ENCODE measurements around the gene ACACA.

- TF ChIP-seq EZH2phosphoT487 (IDR thresholded peaks at IDR 0.05; ENCODE audit: borderline replicate concordance) (no peak), CTCF (conservative IDR thresholded peaks at IDR 0.05; ENCODE audit: low read length) (no peak)
These were observed 26.0 kb upstream of the ACACA start for GRCh38 chr17:37432671-37433070.

Measured in Loucy (cell line).